Epidermal melanocyte (primary cell): ENCODE results near the gene CRYBG1.
"Not testable (repeated sequence)": the region's sequence is repeated elsewhere in the genome, so short reads cannot be mapped to it uniquely, and the experiment has no call there.

ENCODE experiments used
- DNase-seq: peaks from one replicate; pipeline ENCODE4 v3.0.0; 2011; ENCODE audit warnings: low spot score; ENCODE audit not compliant: insufficient read length

The CRYBG1 gene

DNA sequence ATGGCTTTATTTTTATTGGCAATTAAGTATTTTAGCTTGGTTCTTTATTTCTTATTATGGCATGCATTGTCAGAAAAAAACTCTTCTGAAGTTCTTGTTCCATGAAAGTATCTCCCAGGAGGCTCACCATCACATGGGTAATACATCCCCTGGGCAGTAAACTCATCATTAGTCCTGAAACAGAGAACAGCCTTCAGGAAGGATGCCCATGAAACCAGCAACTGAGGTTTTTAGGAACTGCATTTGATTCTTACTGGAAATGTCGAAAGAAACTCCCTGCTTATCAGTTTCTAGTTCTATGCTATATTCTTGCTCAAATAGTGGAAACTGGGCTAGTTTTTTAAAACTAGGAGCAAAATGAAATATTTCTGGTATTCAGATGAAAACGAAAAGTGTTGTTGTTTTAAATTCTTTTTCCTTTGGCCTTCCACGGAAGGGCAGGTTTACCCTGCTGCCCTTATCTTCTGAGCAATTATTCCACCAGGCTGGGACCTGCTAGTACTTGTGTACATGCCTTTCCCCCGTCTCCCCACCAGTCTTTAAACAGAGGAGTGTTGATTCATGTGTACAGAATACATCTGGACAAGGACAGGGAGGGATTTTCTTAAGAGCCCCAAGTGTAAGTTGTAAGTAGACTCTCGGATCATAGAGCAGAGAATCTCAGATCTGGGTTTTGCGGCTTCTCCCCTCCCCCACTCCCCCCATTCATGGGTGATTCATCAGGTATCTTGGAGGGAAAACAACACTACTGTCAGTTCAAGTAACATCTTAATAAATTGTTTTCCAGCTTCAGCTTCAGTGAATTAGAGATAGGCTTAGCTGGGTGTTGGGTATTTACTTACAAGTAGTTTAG is 187.3 kb downstream of the CRYBG1 start:
- no peak for DNase-seq

DNA sequence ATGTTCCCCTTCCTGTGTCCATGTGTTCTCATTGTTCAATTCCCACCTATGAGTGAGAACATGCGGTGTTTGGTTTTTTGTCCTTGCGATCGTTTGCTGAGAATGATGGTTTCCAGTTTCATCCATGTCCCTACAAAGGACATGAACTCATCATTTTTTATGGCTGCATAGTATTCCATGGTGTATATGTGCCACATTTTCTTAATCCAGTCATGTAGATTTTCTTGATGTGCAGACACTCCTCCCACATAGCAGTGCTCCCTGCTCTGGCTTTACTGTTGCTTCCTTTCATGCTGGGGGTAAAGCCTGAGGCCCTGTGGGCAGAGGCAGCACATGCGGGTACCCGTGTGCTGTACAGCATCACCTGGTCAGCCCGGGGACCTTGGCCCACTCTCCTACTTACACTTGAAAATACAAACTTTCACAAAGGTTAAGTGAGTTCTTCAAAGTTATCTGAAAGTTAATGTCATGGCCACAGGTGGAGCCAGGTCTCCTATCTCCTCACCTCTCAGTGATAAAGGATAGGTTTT is 188.5 kb downstream of the CRYBG1 start:
- not testable (repeated sequence) for DNase-seq

DNA sequence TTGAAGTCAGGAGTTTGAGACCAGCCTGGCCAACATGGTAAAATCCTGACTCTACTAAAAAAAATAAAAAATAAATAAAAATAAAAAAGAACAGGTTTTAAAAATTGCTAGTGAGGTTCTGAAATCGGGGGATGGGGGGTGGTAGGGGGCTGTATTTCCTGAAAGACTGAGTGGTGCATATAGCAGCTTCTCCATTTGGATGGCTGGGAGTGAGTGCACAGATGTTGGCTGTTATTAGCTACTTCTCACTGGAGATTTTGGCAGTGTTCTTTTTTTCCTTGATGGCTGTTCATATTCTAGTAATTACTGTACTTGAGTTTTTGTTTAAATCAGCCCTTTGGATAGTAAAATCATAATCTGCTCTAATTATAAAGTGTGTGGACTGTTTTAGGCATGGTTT is 189.0 kb downstream of the CRYBG1 start:
- no peak for DNase-seq

DNA sequence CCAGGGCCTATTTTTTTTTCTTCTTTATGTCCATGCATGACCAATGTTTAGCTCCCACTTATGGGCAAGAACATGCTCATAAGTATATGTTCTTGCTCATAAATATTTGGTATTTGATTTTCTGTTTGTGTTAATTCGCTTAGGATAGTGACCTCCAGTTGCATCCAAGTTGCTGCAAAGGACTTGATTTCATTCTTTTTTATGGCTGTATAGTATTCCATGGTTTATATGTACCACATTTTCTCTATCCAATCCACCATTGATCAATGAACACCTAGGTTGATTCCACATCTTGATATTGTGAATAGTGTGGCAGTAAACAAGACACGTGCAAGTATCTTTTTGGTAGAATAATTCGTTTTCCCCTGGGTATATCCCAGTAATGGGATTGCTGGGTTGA is 190.6 kb downstream of the CRYBG1 start:
- DNase-seq = no peak

DNA sequence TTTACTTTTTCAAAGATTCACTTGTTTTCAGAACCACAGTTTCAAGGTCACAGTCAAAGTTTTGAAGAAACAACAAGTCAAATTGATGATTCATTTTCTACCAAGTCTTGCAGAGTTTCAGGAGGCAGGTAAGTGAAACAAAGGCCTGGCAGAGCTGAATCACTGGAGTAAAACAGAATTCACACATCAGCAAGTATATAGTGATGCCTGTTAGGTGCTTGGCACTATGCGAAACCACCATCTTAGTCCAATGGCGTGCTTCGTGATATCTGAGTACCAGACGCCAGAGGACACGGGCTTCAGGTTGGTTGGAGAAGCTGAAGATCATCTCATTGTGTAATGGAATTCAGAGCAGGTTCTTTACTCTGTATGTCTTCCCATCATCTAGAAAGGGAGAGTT is 192.9 kb downstream of the CRYBG1 start:
- no peak for DNase-seq

DNA sequence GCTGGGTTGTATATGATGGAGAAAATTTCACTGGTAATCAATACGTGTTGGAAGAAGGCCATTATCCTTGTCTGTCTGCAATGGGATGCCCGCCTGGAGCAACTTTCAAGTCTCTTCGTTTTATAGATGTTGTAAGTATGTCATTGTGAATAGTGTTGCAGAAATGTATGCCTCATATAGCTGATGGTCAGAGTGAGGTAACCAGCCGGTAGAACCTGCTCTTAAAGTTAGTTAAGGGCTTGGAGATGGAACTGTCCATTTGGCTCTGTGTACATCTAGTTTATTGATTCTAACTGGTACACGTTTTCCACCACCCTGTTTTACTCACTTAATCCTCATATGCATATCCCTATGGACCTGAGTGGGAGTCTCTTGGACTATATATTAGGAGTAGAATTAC is 195.2 kb downstream of the CRYBG1 start:
- DNase-seq = no peak

DNA sequence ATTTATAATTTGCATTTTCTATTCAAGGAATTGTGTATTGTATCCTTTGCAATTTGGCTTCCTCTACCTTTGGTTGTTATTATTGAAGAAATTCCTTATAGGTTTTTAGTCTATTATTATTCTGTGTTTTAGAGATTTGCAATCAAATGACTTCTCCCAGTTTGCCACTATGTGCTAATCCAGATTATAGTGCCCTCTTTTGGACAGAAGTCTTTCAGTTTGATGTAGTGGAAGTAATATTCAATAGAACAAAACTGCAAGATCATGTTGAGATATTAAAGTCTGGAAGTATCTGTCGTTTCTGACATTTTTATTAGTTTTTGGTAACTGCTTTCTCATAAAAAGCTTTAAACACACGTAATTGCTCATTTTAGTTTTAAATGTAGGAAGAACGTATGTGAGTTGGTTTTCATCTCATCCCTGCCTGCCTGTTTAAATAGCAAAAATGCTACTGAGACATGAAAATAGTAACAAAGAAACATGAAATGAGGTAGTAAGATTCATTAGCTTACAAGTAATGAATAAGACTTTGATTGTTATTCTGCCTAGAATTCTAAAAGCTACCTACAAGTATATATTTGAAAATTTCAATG is 195.9 kb downstream of the CRYBG1 start:
- DNase-seq = no peak

DNA sequence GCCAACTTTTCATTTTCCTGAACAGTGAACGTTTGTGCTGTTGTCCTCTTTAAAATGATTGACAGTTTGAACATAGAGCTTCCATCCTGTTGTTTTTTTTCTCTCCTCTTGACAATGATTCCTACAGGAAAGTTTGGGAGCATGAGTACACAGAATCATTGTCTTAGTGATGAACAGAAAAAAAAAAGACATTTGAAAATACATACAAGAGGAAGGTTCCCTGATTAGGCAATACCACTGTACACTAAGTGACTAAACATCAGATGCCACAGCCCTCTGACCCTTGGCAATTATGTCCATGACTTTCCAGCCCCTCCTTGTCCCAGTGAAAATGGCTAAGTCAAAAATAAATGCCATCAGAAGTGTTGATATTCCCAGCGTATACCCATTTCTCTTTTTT is 197.3 kb downstream of the CRYBG1 start:
- no peak for DNase-seq

DNA sequence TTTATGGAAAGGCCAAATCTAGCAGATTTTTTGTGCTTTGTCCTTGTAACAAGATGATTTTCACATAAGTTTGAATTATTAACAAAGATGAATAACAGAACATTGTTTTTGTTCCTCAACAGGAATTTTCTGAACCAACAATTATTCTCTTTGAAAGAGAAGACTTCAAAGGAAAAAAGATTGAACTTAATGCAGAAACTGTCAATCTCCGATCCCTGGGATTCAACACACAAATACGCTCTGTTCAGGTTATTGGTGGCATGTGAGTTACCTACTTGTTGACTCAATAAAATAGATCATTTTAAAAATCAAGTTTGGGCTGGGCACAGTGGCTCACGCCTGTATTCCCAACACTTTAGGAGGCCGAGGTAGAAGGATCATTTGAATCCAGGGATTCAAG is 197.8 kb downstream of the CRYBG1 start:
- no peak for DNase-seq

DNA sequence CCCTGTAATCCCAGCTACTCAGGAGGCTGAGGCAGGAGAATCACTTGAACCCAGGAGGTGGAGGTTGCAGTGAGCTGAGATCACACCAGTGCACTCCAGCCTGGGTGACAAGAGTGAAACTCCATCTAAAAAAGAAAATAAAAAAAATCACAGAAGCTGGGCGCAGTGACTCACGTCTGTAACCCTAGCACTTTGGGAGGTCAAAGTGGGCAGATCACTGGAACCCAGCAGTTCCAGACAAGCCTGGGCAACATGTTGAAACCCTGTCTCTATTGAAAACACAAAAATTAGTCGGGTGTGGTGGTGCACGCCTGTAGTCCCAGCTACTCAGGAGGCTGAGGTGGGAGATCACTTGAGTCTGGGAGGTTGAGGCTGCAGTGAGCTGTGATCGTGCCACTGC is 199.1 kb downstream of the CRYBG1 start:
- not testable (repeated sequence) for DNase-seq

DNA sequence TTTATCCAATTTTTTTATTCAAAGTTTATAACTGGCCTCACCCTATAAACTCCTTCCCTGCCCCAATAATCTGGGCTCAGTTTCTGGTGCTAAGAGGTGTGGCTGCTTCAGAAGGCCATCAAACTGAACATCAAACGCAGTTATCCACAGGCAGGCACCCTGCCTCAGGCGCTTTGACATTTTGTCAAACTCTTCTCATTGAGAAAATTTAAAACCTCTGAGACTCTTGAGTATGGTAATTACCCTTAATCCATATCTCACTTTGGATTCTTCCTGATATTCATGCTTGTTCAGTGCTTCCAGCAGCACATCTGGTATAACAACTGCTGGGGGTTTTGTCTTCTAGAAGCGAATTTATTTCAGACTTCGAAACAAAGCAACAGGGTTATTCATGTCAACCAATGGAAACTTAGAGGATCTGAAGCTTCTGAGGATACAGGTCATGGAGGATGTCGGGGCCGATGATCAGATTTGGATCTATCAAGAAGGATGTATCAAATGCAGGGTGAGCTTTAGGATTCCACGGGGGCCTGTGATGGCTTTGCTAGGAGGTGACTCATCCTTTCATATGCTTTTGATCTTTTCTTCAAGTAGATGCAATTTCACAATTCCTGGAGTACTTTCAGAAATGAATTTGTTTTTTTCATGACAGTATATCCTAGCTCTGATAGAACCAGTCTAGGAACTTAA is 200.6 kb downstream of the CRYBG1 start:
- DNase-seq = no peak

DNA sequence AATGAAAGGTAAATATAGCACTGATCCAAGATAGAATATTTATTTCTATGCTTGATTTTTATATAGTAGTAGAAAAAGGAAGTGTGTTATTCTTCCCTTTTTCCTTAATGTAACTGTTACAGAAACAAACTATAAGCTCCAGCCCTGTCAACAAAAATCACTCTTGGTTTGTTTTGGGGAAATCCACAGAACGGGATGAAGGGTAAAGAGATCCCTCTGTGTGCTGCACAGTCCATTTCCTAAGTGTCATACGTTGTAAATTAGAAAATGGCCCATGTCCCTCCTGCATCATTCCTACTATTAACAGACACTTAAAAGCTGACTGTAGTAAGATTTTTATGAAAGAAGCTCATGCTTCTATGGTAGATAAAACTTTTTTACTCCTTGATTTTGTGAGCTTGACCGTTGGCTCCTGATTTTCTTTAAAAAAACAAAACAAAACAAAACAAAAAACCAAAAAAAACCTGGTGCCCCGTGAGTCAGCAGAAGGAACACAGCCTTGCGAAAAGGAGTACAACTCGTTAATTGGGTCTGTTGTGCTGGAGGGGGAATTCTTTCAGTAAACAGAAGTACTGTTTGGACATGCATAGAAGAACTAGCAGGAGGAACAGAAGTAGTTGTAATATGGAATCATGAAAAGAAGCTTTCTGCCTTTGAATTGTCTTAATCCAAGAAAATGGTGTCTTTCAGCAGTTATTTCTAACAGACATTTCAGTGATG is 201.3 kb downstream of the CRYBG1 start:
- DNase-seq = no peak

DNA sequence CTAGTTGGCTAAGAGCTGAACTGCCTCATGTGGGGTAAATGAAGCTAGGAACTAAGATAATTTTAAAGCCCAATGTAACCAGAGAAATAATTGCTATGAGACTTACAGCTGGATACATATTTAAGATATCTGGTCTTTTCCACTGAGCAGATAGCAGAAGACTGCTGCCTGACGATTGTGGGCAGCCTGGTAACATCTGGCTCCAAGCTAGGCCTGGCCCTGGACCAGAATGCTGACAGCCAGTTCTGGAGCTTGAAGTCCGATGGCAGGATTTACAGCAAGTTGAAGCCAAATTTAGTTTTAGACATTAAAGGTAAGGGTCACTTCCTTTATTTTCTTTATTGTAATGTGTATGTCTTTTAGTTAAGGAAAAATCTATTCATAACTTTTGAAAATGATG is 203.1 kb downstream of the CRYBG1 start:
- no peak for DNase-seq

DNA sequence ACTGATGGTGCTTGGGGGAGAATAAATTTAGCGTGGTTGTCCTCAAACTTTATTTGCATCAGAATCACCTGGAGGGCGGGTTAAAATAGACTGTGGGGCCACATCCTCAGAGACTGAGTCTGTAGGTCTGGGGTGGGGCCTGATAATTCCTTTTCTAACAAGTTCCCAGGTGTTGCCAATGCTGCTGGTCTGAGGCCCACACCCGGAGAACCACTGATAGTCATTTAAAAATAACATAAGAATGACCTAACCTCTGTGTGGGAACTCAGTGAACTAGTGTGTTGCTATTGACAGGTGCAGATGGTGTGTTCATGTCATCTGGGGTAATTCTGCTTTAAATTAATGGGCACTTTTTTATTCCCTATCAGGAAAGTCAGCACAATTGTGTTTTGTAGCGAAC is 204.0 kb downstream of the CRYBG1 start:
- no peak for DNase-seq

DNA sequence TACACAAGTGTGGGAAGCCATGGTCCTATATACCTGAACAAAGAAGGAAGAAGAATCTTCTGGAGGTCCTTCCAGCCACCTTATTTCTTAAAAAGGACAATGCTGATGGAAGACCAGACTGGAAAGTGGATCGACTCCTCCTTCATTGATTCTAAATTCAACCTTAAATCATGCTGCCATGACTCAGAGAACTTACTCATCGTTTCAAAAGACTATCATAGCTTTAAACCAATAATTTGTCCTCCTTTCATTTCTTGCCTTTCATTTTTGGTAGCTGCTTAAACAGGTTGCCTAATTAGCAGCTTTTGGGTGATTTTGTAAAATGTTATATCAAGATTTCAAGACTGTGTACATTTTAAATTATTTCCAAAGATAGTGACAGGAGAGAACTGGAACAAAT is 208.0 kb downstream of the CRYBG1 start:
- no peak for DNase-seq

DNA sequence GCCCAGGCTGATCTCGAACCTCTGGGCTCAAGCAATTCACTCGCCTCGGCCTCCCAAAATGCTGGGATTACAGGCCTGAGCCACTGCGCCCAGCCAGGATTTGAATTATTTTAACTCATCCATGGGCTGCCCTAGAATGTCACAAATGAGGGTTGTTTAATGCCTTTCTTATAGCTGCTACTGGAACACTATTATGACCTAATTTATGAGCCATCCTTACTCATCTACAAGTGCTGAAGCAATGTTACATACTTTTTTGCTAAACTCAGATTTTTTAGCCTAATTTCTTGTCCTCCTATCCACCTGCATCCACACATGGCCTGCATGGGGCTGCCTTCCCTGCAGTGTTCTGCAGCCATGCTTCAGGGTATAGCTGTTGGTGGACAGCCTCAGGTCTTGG is 208.9 kb downstream of the CRYBG1 start:
- no peak for DNase-seq

DNA sequence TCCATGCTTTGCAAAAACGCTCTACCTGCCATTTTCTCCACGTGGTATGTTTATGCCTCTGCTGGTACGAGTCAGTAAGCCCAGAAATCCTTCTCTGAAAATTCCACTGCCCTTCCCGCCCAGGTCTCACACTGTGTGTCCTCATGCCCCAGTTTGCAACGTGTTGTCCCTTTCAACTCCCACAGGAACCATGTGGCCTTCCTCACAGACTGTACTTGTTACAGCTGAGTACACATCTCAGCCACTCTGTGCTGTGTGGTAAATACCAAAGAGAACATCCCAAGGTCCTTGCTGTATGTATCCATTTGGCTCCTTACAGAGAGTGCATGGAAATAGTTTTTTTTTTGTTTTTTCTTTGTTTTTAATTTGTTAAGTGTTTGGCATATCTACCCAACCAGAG is 211.9 kb downstream of the CRYBG1 start:
- no peak for DNase-seq

DNA sequence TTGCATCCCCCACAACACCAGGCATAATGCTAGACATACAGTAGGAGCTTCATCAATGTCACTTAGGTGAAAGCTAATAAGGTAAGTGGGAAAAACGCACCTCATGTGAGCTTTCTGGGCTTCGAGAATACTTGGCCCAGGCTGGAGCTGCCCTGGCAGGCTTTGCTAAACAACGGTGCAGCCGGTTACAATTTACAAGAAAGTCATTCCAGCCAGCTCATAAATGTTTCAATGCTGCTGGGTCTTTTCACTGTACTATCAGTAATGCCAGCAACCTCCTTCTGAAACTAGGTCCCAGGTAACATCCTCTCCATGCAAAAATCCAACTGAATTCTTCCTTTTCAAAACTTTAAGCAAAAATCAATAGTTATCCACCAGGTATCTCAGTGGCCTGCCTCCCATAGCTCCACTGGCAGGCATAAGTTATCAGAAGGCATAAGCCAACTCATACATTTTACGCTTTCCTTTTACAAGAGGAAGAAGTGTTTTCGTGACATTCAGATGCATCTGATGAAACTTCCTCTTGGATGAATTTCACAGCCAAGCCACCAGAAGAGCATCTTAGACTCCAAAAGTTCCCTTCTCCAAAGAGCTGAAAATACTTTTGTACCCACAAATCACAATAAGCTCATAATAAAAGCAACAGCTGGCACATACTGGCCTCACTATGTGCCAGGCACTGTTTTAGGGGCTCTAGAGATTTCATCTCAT is 212.5 kb downstream of the CRYBG1 start:
- no peak for DNase-seq

DNA sequence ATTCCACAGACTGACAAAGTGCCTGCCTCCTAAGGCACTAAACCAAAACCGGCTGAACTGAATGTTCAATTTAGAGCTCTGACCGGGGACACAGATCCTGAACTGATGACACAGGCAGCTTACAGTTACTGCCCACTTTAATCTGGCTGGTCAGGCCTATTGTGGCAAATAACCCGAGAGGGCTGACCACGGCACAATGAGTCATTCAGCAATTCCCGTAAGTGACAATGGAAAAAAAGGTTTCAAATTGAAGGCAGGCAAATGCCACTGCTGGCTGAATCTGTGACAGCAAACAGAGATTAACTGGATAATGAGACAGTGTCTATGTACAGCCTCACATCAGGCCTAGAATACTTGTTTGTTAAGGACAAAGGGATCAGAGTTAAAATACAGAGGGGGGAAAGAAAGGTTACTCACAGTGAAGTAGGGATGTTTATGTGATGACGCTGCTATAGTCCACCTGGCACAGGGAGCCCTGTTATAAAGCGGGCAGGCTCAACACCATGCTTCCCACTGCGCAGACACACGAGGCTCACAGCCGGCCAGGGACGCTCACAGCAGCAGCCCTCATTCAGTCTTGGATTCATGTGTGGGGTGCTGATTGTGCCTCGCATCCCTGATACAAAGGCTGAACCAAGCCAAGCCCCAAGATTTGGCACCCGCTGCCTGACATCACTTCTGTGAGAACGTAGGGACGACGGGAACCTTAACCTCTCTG is 214.4 kb downstream of the CRYBG1 start:
- no peak for DNase-seq

DNA sequence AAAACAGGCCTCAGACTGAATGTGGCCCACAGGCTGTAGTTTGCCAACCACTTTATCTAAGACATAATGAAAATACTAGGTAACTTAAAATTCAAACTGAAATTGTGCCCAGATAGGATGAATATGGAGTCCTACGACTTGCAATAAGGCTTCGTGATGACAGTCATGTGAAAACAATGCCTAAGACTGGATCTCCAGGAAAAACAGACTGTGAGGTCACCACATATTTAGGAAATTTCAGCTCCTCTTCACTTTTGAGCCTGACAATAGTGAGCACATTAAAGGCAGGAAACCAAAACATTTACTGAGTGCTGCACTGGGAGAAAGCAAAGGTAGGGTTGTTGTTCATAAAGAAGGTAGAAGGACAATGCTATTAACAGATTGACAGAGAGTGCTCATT is 218.8 kb downstream of the CRYBG1 start:
- no peak for DNase-seq
